GM23338 (cell line): Measurements from ENCODE around the gene SH3BP2.

Source experiments
- EZH2phosphoT487 ChIP-seq: fragments of 200-600 bp; sonication (generic); IDR thresholded peaks from one replicate; pipeline ENCODE4 v1.8.1; 2018; ENCODE audit warnings: antibody characterized with exemption; ENCODE audit not compliant: unreplicated experiment
- POLR2AphosphoS5 ChIP-seq: IDR thresholded peaks from 2 replicates; pipeline ENCODE4 v1.6.1; 2016; ENCODE audit warnings: antibody characterized with exemption, low read depth

DNA sequence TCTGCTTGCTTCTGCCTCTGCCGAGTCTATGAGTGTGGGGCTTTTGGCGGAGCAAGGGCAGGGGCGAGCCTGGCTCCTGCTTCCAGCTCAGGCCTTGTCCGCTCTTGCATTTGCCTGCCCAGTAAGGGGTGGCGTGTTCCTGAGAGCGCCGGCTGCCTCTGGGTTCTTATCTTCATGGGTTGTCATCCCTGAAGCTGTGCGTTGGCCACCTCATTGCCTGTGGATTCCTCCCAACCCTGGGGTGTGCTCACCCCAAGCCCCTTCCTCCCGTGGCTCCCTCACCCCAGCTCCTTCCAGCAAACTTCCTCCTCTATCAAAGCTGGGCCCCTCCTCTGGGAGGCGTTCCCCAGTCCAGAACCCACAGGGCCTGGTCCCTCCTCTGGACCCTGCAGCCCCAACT is 17.5 kb downstream of the SH3BP2 start:
- TF ChIP-seq EZH2phosphoT487 (no peak), POLR2AphosphoS5 (no peak)
